Stimulated activated CD8-positive, alpha-beta memory T cell treated with anti-CD3 and anti-CD28 coated beads, Interleukin-15, amount 100 ng/mL, for 1 hour (primary cell): Measurements from ENCODE around the gene CCDC24.

Experiments used
- DNase-seq: peaks from one replicate; pipeline ENCODE4 v3.0.0-alpha.2; 2020; ENCODE audit warnings: low read depth

The CCDC24 gene

DNA sequence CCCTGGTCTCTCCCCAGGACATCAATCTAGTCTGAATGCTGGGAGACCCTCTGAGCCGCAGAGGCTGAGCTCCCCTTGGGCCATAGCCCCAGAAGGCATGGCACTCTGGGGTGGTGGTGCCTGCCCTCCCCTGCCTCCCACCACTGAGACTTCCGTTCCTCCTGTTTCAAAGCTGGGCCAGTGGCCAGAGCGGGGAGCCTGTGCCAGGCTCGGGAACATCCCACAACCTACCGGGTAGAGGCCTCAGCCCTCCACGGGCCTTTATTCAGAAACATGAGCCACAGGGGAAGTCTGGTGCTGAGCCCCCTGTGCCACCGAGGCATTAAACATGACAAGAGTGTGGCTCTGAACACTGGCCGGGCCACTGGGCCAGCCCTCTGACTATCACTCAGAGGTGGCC lies 8.1 kb downstream of the CCDC24 start:
- DNase-seq = no peak

GRCh38 chr1:44000122-44000665 lies 8.8 kb downstream of the CCDC24 start:
- DNase-seq = no peak

- DNase-seq = no peak
These were observed 10.8 kb downstream of the CCDC24 start for GRCh38 chr1:44002165-44002564.

- DNase-seq = no peak
These were observed 11.3 kb downstream of the CCDC24 start for GRCh38 chr1:44002606-44003157.

DNA sequence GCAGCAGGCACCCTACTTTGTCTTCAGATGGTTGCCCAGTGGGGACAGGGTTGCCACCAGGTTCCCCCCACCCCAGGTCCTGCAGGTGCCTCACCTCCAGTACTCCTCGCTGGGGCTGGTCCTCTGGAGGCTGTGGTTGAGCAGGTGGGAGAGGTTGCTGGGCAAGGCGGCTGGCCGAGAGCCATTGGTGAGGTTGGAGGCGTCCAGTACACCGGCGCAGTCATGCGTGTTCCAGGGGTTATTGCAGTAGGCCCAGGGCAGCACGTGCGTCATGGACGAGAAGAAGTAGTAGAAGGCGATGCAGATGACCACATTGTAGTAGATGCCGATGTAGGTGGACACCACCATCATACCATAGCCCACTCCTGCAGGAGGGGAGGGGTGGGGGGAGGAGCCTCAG lies 16.9 kb downstream of the CCDC24 start:
- no peak for DNase-seq

DNA sequence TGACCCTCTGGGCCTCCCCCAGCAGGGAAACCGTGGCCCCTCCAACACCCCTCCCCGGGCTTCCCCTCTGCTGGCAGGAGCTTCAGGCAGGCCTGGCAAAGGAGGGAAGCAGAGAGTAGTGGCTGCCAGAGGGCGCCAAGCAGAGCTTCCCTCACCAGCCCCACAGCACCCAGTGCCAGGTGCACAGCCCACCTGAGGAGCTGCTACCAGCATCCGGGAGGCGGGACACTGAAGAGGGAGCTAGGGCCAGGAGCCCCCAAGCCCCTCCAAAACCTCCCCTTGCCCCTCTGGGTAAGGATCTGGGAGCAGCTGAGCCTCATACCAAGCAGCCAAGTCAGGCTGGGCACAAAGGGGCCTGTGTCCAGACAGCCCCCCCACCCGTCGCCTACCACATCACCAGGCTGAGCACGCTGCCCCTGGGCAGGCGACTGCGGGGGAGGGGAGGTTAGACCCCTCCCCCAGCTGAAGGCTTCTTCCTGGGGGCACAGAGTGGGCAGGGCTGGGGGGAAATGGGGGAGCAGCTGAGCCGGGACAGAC lies 19.6 kb downstream of the CCDC24 start:
- no peak for DNase-seq

GRCh38 chr1:44012404-44012803 lies 21.0 kb downstream of the CCDC24 start:
- no peak for DNase-seq

GRCh38 chr1:44012941-44013609 lies 21.7 kb downstream of the CCDC24 start:
- DNase-seq = no peak

DNA sequence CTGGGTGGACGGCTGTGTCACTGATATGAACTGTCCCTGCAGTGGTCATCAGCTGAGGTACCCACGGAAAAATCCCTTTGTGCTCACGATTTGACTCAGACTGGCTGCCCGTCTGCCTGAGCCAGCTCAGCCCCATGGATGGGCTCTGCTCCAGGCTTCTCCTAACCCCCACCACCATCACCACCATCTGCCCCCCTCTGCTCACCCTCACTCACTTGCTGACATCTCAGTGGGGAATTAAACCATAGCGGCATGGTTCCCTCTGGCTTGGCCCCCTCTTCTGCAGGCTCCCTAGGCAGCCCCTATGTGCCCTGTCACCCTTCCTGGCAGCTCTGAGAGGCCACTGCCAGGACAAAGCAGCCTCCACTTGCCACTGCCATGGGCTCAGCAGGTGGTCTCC lies 22.6 kb downstream of the CCDC24 start:
- DNase-seq = no peak

DNA sequence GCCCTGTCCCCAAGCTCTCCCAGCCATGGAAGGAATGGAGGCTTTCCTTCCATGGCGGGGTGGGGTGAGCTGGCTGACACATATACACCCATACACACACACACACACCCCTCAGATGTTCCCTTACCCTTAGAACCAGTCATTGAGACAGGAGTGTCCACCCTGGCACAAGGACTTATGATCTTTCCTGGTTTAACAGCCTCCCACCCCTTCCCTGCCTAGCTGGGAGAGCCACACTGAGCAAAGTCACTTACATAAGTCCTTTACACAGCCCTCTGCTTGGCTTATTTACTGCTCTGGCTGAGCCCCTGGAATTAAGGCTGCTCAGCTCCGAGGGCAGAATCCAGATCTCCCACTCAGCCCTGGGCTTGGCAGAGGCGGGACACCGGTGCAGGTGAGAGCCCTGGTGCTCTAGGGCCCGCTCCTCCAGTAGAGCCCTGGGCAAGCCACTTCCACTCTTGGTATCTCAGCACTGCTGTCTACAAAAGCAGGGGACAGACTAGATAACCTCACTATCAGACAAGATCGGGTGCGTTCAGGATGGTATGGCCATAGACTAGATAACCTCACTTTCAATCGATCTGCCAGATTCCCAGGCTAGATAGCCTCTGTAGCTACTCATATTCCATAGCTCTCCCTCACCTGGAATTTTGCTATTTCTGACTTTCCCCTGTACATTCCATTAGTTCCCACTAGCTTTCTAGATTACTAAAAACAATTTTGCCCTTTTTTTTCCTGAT lies 23.1 kb downstream of the CCDC24 start:
- no peak for DNase-seq

DNA sequence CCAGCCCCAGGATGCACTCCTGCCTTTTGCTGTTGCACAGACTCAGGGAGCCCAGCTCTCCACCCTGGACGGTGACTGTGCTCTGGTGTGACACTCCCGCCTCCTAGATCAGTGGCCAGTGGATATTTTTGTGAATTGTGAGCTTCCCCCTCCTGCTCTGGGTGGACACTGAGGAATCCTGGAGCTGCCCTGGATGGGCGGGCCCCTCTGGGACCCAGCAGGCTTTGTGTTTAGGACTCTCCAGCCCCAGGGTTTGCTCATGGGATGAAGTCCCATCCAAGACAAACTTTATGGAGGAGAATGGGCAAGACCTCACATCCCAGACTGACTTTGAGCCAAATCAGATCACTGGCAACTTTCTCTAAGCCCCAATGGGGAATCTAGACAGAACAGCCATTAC lies 23.8 kb downstream of the CCDC24 start:
- DNase-seq = no peak

DNA sequence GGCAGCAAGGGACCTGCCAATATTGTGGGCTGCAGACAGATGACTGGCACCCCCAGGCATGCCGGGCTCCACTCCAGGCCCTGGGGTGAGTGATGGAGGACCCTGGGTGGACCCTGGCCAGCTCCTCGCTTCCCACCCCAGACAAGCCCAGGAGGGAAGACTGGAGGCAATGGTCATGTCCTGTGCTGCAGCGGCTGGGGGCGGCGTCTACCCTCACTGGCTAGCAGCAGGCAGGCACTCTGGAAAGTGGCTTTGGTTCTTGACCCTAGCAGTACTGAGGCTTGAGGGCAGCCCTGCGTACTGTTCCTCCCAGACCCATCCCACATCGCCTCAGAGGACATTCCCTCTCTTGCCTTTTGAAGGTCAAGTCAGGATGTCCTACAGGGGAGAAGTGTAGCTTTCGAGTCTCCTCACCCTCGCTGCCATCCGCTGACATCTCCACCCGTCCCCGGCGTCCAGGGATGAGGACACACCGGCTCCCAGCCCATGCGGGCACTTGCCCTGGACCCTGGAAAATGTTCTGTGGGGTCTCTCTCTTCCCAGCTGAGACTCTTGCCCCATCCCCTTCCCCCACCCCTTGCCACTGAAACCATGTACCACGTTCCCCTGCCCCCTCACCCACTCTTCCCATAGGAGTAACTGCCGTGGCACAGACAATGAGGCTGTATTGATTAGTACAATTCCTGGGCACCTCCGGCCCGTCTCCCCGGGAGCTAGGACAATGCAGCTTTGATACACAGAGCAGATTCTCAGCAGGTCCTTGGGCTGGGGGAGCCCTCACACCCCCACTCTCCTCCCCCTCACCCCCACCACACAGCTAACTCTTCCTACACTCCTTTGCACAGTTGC lies 24.9 kb downstream of the CCDC24 start:
- no peak for DNase-seq

DNA sequence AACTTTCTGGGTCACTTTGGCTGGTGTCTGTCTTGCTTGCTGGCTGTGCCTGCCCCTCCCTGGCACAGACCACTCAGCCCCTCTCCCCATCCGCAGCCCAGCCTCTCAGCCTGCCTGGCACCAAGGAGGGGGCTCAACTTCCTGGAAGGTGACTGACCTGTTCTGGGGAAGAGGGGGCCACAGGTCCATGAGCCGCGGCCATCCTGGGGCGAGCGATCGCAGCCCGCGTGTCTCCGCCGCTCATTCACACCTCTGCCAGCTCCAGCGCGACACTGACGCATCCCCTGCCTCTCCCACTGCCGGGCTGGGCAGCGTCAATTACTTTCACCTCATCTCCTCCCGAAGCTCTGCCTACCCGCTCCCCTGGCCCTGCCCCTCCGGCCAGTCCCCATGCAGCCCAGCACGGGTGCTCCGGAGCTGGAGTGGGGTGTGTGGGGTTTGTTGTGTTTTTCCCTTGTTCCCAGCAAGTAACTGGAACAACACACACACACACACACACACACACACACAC lies 25.5 kb downstream of the CCDC24 start:
- no peak for DNase-seq

DNA sequence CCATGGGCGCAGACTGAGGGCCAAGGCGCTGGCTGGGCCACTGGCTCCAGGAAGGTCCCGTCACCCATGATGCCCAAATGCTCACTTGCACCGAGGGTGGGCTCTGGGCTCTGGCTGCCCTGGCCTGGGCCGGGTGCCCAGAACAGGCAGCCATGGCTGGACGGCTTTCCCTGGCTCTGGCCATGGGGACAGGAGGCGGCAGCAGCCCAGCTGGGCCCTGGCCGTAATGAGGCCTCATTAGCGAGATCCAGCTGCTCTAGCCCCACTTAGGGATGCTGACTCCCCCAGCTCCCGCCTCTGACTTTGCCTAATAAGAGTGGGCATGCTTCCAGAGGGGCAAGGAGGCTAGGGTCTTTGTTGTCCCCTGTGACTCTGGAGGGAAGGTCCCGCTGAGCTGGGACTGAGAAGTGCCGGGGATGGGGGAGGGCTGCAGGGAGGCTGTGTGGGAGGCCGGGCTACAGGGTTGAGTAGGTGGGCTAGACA lies 28.1 kb downstream of the CCDC24 start:
- no peak for DNase-seq

DNA sequence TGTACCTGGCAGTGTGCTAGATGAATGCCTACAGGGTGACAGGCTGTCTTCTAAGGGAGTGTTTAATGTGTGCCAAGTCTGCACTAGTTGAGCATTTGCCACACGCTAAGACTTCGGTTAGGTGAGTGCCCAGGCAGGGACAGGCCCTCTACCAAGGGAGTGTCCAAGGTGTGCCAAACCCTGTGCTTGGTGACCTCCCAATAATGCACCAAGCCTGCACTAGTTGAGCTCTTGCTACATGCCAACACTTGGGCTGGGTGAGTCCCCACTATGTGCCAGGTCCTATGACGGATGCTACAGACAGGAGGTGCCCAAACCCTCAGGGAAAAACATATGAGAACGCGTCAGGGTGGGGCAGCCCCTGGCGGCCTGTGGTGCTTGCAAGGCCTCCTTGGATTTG lies 29.1 kb downstream of the CCDC24 start:
- DNase-seq = no peak

DNA sequence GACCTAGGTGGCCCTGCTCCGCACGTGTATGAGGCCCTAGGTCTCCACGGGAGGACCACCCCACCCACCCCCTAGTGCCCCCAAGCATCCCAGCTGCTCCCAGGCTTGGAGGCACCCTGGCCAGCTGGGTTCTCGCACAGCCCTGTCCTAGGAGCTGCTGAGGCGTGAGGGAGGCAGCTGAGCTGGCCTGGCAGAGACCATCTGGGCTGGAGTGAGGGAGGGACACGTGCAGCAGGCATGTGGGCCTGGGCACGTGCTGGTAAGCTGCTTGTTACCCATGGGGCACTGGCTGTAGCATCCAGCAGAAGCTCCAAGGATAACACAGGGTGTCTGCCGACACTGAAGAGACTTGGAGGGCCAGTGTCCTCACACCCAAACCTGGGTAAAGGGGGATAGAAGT lies 29.8 kb downstream of the CCDC24 start:
- DNase-seq = no peak

- DNase-seq = no peak
These were observed 30.4 kb downstream of the CCDC24 start for GRCh38 chr1:44021581-44022321.

DNA sequence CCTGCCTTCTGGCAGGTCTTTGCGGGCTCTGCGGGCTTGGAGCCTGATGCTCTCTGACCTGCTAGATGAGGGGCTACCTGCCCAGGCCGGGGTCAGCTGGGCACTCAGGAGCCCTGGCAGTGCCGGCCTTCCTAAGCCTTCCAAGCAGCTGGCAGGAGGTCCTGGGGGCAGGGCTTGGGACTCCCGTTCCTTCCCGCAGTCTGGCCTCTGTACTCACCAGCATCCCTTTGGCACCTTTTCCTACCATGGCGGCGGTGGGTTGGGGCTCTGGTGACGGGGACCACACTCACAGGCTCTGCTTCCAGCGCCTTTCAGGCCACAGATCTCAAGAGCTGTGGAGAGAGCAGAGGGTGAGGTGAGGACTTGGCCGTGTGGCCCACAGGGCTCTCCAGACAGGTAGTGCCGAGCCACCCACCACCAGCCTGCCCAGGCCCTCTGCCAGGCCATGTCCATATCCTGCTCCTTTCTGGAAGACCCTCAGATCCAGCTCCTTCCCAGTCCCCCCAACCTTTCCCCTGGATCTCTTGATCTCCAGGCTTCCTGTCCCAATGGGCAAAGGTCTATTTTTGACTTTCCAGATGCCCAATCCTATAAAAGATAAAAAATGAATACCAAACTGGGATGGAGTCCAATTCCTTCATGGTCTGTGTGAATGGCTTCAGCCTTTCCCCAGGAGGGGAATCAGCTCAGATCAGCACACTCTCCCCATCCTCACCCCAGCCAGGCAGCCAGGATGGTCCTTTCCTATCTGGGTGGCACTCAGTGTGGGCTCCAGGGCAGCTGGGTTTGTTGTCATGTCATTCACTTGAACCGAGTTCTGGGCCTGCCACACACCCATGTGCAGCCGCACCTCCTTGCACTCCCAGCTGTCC lies 32.9 kb downstream of the CCDC24 start:
- no peak for DNase-seq

GRCh38 chr1:44024903-44025525 lies 33.6 kb downstream of the CCDC24 start:
- DNase-seq = no peak

DNA sequence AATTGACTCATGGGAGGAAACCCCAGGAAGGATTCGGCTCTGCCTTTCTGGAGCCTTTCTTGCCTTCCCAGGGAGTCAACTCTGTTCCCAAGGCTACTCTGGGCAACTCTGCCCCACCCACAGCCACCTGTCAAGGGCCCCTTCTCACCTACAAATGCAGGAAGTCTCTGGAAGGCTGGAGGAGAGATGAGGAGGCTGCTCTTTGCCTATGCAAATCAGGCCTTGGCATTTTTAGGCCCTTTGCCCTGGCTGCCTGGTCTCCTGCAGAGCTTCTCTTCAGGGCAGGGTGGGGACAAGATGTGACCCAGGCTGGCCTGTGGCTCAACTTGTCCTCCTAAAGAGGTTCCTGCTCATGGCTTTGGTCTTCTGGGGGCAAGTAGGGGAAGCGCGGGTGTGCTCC lies 34.4 kb downstream of the CCDC24 start:
- DNase-seq = no peak
